Keratinocyte (primary cell): Measurements from ENCODE around the gene GPATCH2. TPM values are rescaled to one million over a fixed set of nuclear protein-coding genes. Genes with fewer than 3 reads are reported as not detected.

Experiments
- DNase-seq: peaks from one replicate; pipeline ENCODE4 v3.0.0-alpha.2; 2011; ENCODE audit warnings: low read depth, missing footprints, low spot score
- FAIRE-seq: peaks from 2 replicates; lab custom pipeline; 2011; peaks lifted over from hg19 to GRCh38; lab: Jason Lieb, UNC
- H2AFZ ChIP-seq: 2 replicates; pipeline ENCODE4 v1.6.0; 2012; ENCODE audit warnings: low read length, control low read depth, inconsistent platforms; ENCODE audit not compliant: control insufficient read depth
- H3K27ac ChIP-seq: 2 replicates; pipeline ENCODE4 v1.5.1; 2011; ENCODE audit warnings: low read length; ENCODE audit not compliant: control insufficient read depth, insufficient read depth
- H3K27me3 ChIP-seq: 3 replicates; pipeline ENCODE4 v1.6.0; 2011; ENCODE audit warnings: low read length; ENCODE audit not compliant: control insufficient read depth, insufficient read depth; ENCODE audit errors: extremely low read depth
- H3K36me3 ChIP-seq, 2 experiments: 2 replicates in 1 of 2; 3 replicates in 1 of 2; pipeline ENCODE4 v1.5.1; 2011; ENCODE audit warnings: low read length in 2 of 2, mild to moderate bottlenecking in 1 of 2; ENCODE audit not compliant: control insufficient read depth in 2 of 2, insufficient read depth in 2 of 2; ENCODE audit errors: extremely low read depth in 1 of 2
- H3K4me1 ChIP-seq: 3 replicates; pipeline ENCODE4 v1.5.1; 2011; ENCODE audit warnings: low read length; ENCODE audit not compliant: control insufficient read depth, insufficient read depth; ENCODE audit errors: extremely low read depth
- H3K4me2 ChIP-seq: 3 replicates; pipeline ENCODE4 v1.6.0; 2011; ENCODE audit warnings: low read depth, low read length; ENCODE audit not compliant: control insufficient read depth, insufficient read depth; ENCODE audit errors: extremely low read depth
- H3K4me3 ChIP-seq, 3 experiments: fragments of 200-600 bp in 1 of 3; sonication (generic) in 1 of 3; 2 replicates in 2 of 3; 3 replicates in 1 of 3; pipeline ENCODE4 v1.5.1; 2011 to 2016; ENCODE audit warnings: low read length in 3 of 3, mild to moderate bottlenecking in 3 of 3, control low read depth in 2 of 3, inconsistent platforms in 1 of 3, low read depth in 1 of 3, mixed read lengths in 1 of 3, mixed run types in 1 of 3, moderate library complexity in 1 of 3; ENCODE audit not compliant: control insufficient read depth in 2 of 3, insufficient read depth in 2 of 3; ENCODE audit errors: extremely low read depth in 1 of 3
- H3K79me2 ChIP-seq: 2 replicates; pipeline ENCODE4 v1.6.0; 2012; ENCODE audit warnings: low read length; ENCODE audit not compliant: control insufficient read depth, insufficient read depth
- H3K9ac ChIP-seq: 3 replicates; pipeline ENCODE4 v1.6.0; 2011; ENCODE audit warnings: low read length; ENCODE audit not compliant: control insufficient read depth, insufficient read depth; ENCODE audit errors: extremely low read depth
- H3K9me1 ChIP-seq: 3 replicates; pipeline ENCODE4 v1.6.0; 2011; ENCODE audit warnings: low read length; ENCODE audit not compliant: control insufficient read depth, insufficient read depth; ENCODE audit errors: extremely low read depth
- H3K9me3 ChIP-seq: 2 replicates; pipeline ENCODE4 v1.5.1; 2012; ENCODE audit warnings: low read depth, low read length; ENCODE audit not compliant: control insufficient read depth
- H4K20me1 ChIP-seq: 3 replicates; pipeline ENCODE4 v1.6.0; 2011; ENCODE audit warnings: low read length; ENCODE audit not compliant: control insufficient read depth, insufficient read depth; ENCODE audit errors: extremely low read depth
- CTCF ChIP-seq, 3 experiments: IDR thresholded peaks in 1 of 3; conservative IDR thresholded peaks in 1 of 3; optimal IDR thresholded peaks in 1 of 3; 2 replicates in 2 of 3; 3 replicates in 1 of 3; pipeline versions ENCODE3 to v1.5.1; 2011; ENCODE audit warnings: low read length in 3 of 3, mild to moderate bottlenecking in 3 of 3, moderate library complexity in 2 of 3, control low read depth in 1 of 3, inconsistent platforms in 1 of 3; ENCODE audit not compliant: insufficient read depth in 2 of 3; ENCODE audit errors: extremely low read depth in 1 of 3
- EZH2 ChIP-seq: IDR thresholded peaks from one replicate; pipeline ENCODE4 v1.6.1; 2012; ENCODE audit warnings: inconsistent platforms, mild to moderate bottlenecking, low read length, moderate library complexity
- dilution Hi-C: fragments of 300-500 bp; cut with MboI; formaldehyde crosslinking; loops from one replicate; pipeline ENCODE4 v1.7.0; 2020; ENCODE audit warnings: low sequenced_read_pairs; ENCODE audit not compliant: extremely low pct_ligation_motif_present
- polyA plus RNA-seq, 5 experiments: library from polyadenylated mRNA; depleted of rRNA in 3 of 5; stranded (reverse) in 3 of 5; stranded (forward) in 1 of 5; unstranded in 1 of 5; fragments of >200 nt; gene quantifications; 1 replicate in 1 of 5; 2 replicates in 3 of 5; 3 replicates in 1 of 5; pipeline versions ENCODE4 v1.2.1 to v1.2.3, GENCODE V29; 2011 to 2012; ENCODE audit warnings: missing spikeins in 2 of 5, low read depth in 1 of 5, low replicate concordance in 1 of 5

The GPATCH2 gene
- polyA plus RNA-seq, 1 donor (not counting 4 experiments of a cell fraction or from before 2014, with no cell fraction given), result 15.7 TPM

DNA sequence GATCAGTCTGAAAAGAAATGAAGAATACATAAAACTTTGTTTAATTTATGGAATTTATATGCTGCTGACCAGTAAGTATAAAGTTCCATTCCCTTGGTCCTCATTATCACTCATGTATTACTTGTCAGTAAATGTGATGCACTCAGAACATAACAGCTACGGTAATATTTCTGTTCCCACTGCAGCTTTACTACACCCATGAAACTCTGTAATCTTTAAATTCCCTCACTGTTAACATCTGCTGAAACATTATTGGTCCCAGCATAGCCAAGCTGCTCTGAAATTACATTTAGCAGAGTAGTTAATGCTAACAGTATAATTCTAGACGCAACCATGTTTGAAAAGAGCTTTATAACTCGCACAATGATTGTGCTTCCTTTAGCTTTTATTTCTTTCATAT, 238.4 kb downstream of the GPATCH2 start:
- H3K36me3 ChIP-seq, result no peaks in the 10 kb centered on the region
- no peak overlapping the region for H3K9ac ChIP-seq
- no peaks in the 10 kb centered on the region for H3K9me1 ChIP-seq
- TF ChIP-seq CTCF (optimal IDR thresholded peaks at IDR 0.05 in 1 of 3, IDR thresholded peaks at IDR 0.05 in 1 of 3, conservative IDR thresholded peaks at IDR 0.05 in 1 of 3; ENCODE audit: extremely low read depth in 1 of 3, insufficient read depth in 2 of 3, low read length in 3 of 3), result no peak
- TF ChIP-seq EZH2, result no peak
- dilution Hi-C loops, result no loop called here
- DNase-seq, result no peak
- no peak overlapping the region for H2AFZ ChIP-seq
- no peaks in the 10 kb centered on the region for H3K4me1 ChIP-seq
- no peaks in the 10 kb centered on the region for H3K79me2 ChIP-seq
- no peak for FAIRE-seq
- H4K20me1 ChIP-seq, result no peaks in the 10 kb centered on the region
- H3K27ac ChIP-seq, result no peak overlapping the region
- H3K27me3 ChIP-seq, result peaks cover 3% of the 10 kb centered on the region
- no peak overlapping the region for H3K4me2 ChIP-seq
- H3K4me3 ChIP-seq, result no peak overlapping the region
- no peaks in the 10 kb centered on the region for H3K9me3 ChIP-seq

DNA sequence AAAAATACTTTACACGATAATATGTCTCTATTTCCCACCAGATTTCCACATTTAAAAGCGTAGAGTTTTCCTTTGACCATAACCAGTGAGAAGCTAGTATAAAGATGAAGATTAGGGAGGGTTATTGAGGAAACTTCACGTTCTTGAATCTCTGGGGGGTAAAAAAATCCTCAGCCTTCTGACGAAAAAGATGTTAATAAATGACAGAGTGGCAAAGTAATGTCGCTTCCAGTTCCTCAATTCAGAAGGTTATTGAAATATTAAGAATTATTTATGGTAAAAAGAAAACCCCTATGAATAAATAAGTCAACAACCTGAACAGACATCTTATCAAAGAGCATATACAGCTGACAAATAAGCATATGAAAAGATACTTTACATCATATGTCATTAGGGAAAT, 241.0 kb downstream of the GPATCH2 start:
- H3K36me3 ChIP-seq, result no peaks in the 10 kb centered on the region
- H3K79me2 ChIP-seq, result no peaks in the 10 kb centered on the region
- no peak overlapping the region for H3K4me3 ChIP-seq
- dilution Hi-C loops, result no loop called here
- H3K9me1 ChIP-seq, result no peaks in the 10 kb centered on the region
- H3K9ac ChIP-seq, result no peak overlapping the region
- DNase-seq, result no peak
- H3K4me1 ChIP-seq, result no peaks in the 10 kb centered on the region
- FAIRE-seq, result no peak
- no peak overlapping the region for H3K27ac ChIP-seq
- no peak overlapping the region for H3K4me2 ChIP-seq
- peaks cover 1% of the 10 kb centered on the region for H3K27me3 ChIP-seq
- H3K9me3 ChIP-seq, result no peaks in the 10 kb centered on the region
- no peaks in the 10 kb centered on the region for H4K20me1 ChIP-seq
- H2AFZ ChIP-seq, result no peak overlapping the region
- TF ChIP-seq CTCF (optimal IDR thresholded peaks at IDR 0.05 in 1 of 3, IDR thresholded peaks at IDR 0.05 in 1 of 3, conservative IDR thresholded peaks at IDR 0.05 in 1 of 3; ENCODE audit: extremely low read depth in 1 of 3, insufficient read depth in 2 of 3, low read length in 3 of 3) (no peak), EZH2 (no peak)
